Esophagus (tissue), 2 donors: ENCODE data around the gene RALGAPA2. TPM values are rescaled to one million over a fixed set of nuclear protein-coding genes. Genes with fewer than 3 reads are reported as not detected.

Experiments used
- H3K27ac ChIP-seq, 2 donors: one replicate each; pipeline ENCODE4 v1.5.1; 2013; ENCODE audit warnings: low read depth in 2 of 2, mild to moderate bottlenecking in 2 of 2, inconsistent platforms in 1 of 2, low read length in 1 of 2, moderate library complexity in 1 of 2
- H3K27me3 ChIP-seq, 2 donors: one replicate each; pipeline ENCODE4 v1.6.1; 2013; ENCODE audit warnings: low read length in 2 of 2, control low read depth in 1 of 2, mild to moderate bottlenecking in 1 of 2; ENCODE audit not compliant: insufficient read depth in 2 of 2, control insufficient read depth in 1 of 2
- H3K36me3 ChIP-seq, 2 donors: one replicate each; pipeline ENCODE4 v1.6.1; 2013; ENCODE audit warnings: low read length in 1 of 2; ENCODE audit not compliant: control insufficient read depth in 2 of 2, insufficient read depth in 2 of 2
- H3K4me1 ChIP-seq, 2 donors: one replicate each; pipeline ENCODE4 v1.6.1; 2013; ENCODE audit warnings: low read length in 1 of 2; ENCODE audit not compliant: control insufficient read depth in 2 of 2, insufficient read depth in 2 of 2
- H3K4me3 ChIP-seq, 2 donors: one replicate each; pipeline ENCODE4 v1.5.1; 2013; ENCODE audit warnings: low read length in 2 of 2, mild to moderate bottlenecking in 2 of 2, low read depth in 1 of 2, moderate library complexity in 1 of 2
- H3K9me3 ChIP-seq, 2 donors: one replicate each; pipeline ENCODE4 v1.6.1; 2013; ENCODE audit warnings: mild to moderate bottlenecking in 2 of 2, low read depth in 1 of 2, low read length in 1 of 2, moderate library complexity in 1 of 2; ENCODE audit not compliant: control insufficient read depth in 2 of 2, insufficient read depth in 1 of 2
- WGBS, 2 donors: extraction: QIAGEN DNeasy Blood & Tissue Kit; methylation state at CpG; one replicate each; pipeline ENCODE4 v1.1.7; 2013; 5-methylcytosine and 5-hydroxymethylcytosine counted together
- polyA plus RNA-seq, 2 donors: library from polyadenylated mRNA; stranded (reverse); fragments of 200-250 nt; gene quantifications; one replicate each; pipeline ENCODE4 v1.2.3, GENCODE V29; 2013
- donor health status: healthy with polysubstance abuse.
- donor health status: Bipolar disorder and iron deficiency.

RALGAPA2 gene
- polyA plus RNA-seq, 2 donors, result 3.5 to 3.7 TPM

DNA sequence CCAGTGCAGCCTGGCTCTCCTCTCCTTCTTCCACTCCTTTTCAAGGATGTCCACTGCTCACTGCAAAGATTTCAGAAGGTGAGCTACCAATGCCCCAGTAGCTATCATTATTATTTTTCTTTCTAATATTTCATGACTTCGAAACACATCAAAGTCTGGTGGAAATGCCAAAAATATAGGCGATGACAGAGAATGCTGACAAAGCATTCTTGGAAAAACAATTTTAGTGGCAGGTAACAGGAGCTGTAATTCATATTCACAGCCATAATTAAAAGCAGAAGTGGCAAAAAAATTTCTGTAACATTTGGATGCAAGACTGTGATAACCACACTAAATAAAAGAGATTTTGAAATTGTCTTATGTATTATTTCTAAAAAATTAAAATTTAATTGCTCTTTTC is 133.6 kb downstream of the RALGAPA2 start:
- Histone ChIP-seq H3K9me3 (no peaks in the 10 kb centered on the region), H3K36me3 (peaks cover 3 to 8% of the 10 kb centered on the region in 2 donors), H3K27me3 (no peaks in the 10 kb centered on the region), H3K4me3 (no peak overlapping the region), H3K4me1 (no peaks in the 10 kb centered on the region), H3K27ac (no peak overlapping the region)
- 88 to 91% methylated on average over 2 of the region's 2 CpGs for WGBS, 2 donors

DNA sequence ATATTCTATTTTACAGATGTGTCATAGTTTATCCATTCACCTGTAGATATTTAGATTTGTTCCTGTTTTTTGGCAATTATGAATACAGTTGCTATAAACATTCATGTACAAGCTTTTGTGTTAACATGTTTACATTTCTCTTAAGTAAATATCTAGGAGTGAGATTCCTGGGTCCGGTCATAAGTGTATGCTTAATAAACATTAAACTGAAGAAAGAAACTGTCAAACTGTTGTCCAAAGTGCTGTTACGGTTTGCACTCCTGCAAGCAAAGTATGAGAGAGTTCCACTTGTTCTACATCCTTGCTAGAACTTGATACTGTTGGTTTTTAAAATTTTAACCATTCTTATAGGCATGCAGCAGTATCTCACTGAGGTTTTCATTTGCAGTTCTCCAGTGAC is 138.6 kb downstream of the RALGAPA2 start:
- H3K4me3 ChIP-seq, result no peak overlapping the region
- H3K27me3 ChIP-seq, result no peaks in the 10 kb centered on the region
- no peaks in the 10 kb centered on the region for H3K4me1 ChIP-seq
- no peak overlapping the region for H3K27ac ChIP-seq
- H3K9me3 ChIP-seq, result no peaks in the 10 kb centered on the region
- peaks cover 0 to 3% of the 10 kb centered on the region in 2 donors for H3K36me3 ChIP-seq
- 74 to 82% methylated on average over 2 of the region's 2 CpGs for WGBS, 2 donors

DNA sequence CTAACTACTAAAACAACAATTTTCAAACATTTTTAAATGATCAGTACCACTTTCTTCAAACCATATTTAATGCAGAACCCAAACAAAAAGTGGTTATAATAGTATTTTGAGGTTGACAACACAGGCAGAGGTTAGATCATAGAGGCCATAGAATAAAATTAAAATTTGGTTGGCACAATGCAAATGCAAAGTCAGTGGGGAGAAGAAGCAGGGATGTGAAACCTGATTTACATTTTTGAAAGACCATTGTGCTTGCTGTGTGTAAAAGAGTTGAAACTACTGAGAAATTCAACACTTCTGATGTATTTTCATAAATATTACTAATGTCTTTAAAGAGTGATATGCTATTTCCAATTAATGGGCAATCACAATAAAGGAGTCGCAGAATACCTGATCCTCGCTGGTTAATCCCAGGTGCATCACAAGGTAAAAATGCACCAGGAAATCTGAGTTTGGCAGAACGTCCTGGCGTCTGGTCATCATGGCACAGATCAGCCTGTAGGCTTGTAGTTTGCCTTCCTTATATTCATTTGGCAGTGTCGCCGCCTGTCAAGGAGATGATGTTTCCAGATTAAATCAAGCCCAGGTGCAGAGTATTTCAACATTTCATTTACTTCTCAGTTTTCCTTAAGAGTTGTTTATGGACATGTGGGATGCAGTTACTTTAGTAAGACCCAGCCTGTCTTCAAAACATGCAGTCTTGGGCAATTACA is 141.2 kb downstream of the RALGAPA2 start:
- H3K4me1 ChIP-seq, result no peaks in the 10 kb centered on the region
- H3K4me3 ChIP-seq, result no peak overlapping the region
- no peaks in the 10 kb centered on the region for H3K9me3 ChIP-seq
- H3K36me3 ChIP-seq, result peaks cover 0 to 3% of the 10 kb centered on the region in 2 donors
- H3K27ac ChIP-seq, result no peak overlapping the region
- no peaks in the 10 kb centered on the region for H3K27me3 ChIP-seq
- WGBS, 2 donors, result 78 to 84% methylated on average over 6 of the region's 6 CpGs

- no peaks in the 10 kb centered on the region for H3K9me3 ChIP-seq
- H3K4me1 ChIP-seq, result no peaks in the 10 kb centered on the region
- 20 to 23% methylated on average over 3 of the region's 3 CpGs for WGBS, 2 donors
- H3K27me3 ChIP-seq, result no peaks in the 10 kb centered on the region
- no peak overlapping the region for H3K4me3 ChIP-seq
- peaks cover 0 to 6% of the 10 kb centered on the region in 2 donors for H3K36me3 ChIP-seq
- no peak overlapping the region for H3K27ac ChIP-seq
Measured at GRCh38 chr20:20568604-20569205, 143.7 kb downstream of the RALGAPA2 start.

GRCh38 chr20:20567712-20568111 is 144.7 kb downstream of the RALGAPA2 start:
- Histone ChIP-seq H3K36me3 (peaks cover 0 to 3% of the 10 kb centered on the region in 2 donors), H3K27me3 (no peaks in the 10 kb centered on the region), H3K4me1 (no peaks in the 10 kb centered on the region), H3K27ac (no peak overlapping the region), H3K9me3 (no peaks in the 10 kb centered on the region), H3K4me3 (no peak overlapping the region)
- 97 to 100% methylated on average over 4 of the region's 4 CpGs for WGBS, 2 donors

GRCh38 chr20:20566516-20566915 is 145.9 kb downstream of the RALGAPA2 start:
- Histone ChIP-seq H3K36me3 (peaks cover 0 to 3% of the 10 kb centered on the region in 2 donors), H3K4me3 (no peak overlapping the region), H3K27me3 (no peaks in the 10 kb centered on the region), H3K27ac (no peak overlapping the region), H3K9me3 (no peaks in the 10 kb centered on the region), H3K4me1 (no peaks in the 10 kb centered on the region)
- WGBS, 2 donors, result 70 to 97% methylated on average over 1 of the region's 1 CpG

GRCh38 chr20:20564279-20564678 is 148.2 kb downstream of the RALGAPA2 start:
- Histone ChIP-seq H3K27ac (no peak overlapping the region), H3K4me1 (no peaks in the 10 kb centered on the region), H3K36me3 (peaks cover 3 to 6% of the 10 kb centered on the region in 2 donors), H3K27me3 (no peaks in the 10 kb centered on the region), H3K4me3 (no peak overlapping the region), H3K9me3 (no peaks in the 10 kb centered on the region)

DNA sequence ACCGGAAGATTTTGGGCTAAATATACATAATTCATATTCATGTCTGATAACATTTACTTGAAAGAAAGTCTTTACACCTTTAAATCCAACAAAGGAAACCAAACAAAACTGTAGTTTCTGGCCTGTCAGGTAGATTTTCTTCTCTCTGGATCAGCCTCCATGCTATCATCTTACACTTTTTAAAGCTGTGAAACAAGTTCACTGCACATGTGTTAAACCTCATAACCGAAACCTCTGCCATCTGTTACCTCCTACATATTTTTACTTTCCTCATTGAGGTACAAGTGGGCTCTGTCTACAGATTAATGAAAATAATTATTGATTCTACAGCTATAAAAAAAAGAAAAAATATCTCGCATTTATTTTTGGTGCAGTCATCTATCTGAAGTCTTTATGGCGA is 149.9 kb downstream of the RALGAPA2 start:
- no peaks in the 10 kb centered on the region for H3K4me1 ChIP-seq
- no peak overlapping the region for H3K4me3 ChIP-seq
- peaks cover 3 to 6% of the 10 kb centered on the region in 2 donors for H3K36me3 ChIP-seq
- 92 to 96% methylated on average over 4 of the region's 4 CpGs for WGBS, 2 donors
- no peaks in the 10 kb centered on the region for H3K27me3 ChIP-seq
- no peak overlapping the region for H3K27ac ChIP-seq
- H3K9me3 ChIP-seq, result no peaks in the 10 kb centered on the region

DNA sequence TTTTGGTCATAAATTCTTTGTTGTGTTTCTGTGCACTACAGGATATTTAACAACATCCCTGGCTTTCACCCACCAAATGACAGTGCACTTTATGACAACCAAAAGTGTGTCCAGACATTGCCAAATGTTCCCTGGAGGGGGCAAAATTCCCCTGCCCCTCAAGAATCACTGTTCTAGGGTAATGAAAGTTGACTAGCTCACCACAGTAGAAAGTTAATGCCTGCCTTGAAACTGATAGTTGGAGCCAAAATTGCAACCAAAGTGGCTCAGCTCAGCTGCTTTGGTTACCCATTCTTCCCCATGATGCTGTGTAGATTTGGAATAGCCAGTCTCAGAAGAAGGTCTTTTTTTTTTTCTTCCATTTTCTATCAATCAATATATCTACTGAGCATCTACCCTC is 150.6 kb downstream of the RALGAPA2 start:
- Histone ChIP-seq H3K4me1 (no peaks in the 10 kb centered on the region), H3K27ac (no peak overlapping the region), H3K27me3 (no peaks in the 10 kb centered on the region), H3K9me3 (no peaks in the 10 kb centered on the region), H3K4me3 (no peak overlapping the region), H3K36me3 (peaks cover 3 to 6% of the 10 kb centered on the region in 2 donors)

DNA sequence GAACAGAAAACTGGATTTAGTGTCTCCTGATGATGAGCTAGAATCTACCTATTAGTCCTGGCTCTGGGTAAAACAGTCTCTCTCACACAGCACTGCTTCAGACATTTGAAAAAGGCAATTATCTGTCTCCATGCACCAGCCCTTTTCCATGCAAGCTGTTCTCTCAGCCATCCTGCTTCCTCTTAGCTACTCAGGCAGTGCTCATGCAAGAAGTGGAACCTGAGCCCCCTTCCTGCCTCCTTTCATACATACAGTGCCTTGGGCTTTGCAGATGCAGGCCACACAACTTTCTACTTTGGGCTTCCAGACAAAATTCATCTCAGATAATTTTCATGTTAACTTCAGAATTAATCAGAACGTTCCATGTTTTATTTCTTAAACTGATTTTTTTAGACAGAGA is 151.3 kb downstream of the RALGAPA2 start:
- Histone ChIP-seq H3K4me3 (no peak overlapping the region), H3K36me3 (peaks cover 3 to 6% of the 10 kb centered on the region in 2 donors), H3K27me3 (no peaks in the 10 kb centered on the region), H3K9me3 (no peaks in the 10 kb centered on the region), H3K27ac (no peak overlapping the region), H3K4me1 (no peaks in the 10 kb centered on the region)
- 95 to 99% methylated on average over 1 of the region's 1 CpG for WGBS, 2 donors
